HG03457 (cell line): ENCODE data around the gene C10orf71.

Source experiments
- ATAC-seq: cut with Tn5 transposase; IDR thresholded peaks from one replicate; pipeline ENCODE4 v1.9.1; 2021; ENCODE audit warnings: moderate number of reproducible peaks; ENCODE audit not compliant: unreplicated experiment

Gene C10orf71

DNA sequence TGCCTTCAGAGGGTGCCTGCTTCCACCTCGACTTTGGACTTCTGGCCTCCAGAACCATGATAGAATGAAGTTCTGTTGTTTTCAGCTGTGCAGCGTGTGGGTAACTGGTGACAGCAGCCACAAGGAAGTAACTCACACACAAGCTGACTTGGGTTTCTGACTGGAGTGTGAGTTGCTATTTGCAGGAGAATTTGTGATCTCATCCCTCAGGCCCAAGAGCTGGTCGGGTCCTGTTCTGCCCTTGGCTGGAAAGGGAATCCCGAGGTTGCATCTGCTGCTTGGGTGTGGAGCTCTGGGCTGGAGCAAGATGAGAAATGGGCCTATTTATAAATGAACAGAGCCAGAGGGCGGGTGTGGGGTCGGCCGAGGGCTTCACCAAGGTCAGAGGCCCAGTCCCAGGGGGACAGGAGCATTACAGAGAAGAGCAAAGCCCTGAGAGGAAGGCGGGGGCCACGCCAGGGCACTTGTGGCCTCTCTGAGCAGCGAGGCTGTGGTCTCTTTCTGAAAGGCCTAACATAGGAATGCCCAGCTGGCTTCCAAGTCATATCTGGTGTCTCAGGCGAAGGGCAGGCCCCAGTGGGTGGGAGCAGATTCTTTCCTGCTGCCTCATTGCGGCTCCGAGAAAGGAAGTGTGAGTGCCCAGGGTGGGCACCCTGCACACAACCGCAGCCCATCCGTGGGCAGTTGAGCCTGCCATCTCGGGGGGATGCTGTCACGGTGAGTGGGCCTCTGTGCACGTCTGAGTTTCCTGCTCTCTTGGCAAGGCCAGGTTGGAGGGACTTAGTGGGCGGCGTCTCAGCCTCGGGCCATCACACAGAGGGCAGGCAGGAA, 26.5 kb upstream of the C10orf71 start:
- ATAC-seq: no peak

DNA sequence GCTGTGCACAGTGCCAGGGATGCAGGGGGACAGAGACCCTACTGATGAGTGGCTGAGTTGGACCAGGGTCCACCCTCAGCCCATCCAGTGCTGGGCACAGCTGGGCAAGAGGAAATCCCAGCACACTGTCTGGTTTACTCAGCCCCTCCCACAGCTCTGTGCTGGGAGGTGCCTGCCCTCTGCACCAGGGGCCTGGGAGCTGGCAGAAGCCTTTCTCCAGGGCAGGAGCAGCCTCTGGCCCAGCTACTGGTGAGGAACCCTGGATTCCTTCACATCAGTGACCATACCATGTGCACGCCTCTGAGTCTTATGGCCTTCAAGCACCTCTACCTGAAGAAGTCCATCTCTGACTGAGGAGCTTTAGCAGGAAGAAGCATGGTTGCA, 25.9 kb upstream of the C10orf71 start:
- no peak for ATAC-seq

DNA sequence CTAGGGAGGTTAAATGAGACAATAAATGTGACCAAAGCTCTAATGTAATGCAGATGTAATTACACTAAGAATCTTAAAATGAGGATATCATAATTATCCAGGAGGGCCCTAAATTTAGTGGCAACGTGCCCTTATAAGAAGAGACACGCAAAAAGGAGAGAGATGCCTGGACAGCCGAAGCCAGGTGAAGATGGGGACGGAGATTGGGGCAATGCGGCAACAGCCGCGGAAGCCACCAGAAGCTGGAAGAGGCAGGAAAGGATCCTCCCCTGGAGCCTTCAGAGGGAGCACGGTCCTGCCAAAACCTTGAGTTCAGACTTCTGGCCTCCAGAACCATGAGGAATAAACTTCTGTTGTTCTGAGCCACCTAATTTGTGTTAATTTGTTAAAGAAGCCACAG, 25.3 kb upstream of the C10orf71 start:
- ATAC-seq: no peak

DNA sequence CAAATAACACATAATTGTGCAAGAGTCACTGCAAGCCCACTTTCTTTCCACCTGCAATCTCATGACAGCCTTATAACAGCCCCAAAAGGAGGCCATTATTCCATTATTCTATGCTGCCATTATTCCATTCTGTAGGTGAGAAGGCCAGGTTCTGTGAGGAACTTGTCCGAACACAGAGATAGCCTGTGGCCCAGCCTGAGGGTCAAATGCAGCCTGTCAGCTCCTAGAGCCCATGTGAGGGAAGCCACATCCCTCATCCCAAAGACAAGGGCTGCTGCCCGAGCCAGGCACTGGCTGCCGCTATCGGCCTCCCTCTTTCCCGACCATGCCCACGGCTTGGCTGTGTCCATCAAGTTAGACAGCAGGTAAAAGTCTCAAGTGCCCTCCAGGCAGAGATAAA, 24.1 kb upstream of the C10orf71 start:
- no peak for ATAC-seq

DNA sequence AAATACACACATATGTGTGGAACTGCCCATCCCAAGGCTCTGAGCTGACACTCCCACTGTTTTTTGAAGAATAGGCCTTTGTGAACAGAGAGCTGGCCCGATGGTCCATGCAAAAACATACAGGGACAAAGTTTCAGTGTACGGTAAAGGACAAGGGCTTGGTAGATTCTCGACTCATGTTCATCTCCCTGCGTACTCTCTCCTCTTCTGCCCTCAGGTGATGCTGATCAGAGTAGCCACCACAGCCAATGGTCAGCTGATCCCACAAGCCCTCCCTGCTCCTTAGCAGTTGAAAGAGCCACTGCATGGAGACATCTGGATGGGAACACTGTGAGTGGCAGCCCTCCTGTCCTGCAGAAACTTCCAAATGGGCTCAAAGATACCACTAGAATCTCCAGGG, 23.1 kb upstream of the C10orf71 start:
- ATAC-seq: no peak

DNA sequence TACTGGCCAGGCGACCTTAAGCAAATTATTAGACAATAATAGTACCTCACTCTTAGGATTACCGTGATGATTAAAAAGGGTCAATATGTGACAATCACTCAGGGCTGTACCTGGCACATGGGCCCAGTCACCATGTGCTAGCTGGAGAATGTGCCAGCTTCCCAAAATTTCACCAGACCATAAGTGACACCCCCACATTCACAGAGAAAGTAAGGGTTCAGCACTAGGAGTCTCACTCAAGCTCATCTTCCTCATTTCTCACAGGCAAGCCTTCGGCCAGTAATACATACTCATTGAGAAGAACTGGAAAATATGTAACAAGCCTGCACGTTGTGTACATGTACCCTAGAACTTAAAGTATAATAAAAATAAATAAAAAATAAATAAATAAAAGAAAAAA, 22.4 kb upstream of the C10orf71 start:
- ATAC-seq: no peak

DNA sequence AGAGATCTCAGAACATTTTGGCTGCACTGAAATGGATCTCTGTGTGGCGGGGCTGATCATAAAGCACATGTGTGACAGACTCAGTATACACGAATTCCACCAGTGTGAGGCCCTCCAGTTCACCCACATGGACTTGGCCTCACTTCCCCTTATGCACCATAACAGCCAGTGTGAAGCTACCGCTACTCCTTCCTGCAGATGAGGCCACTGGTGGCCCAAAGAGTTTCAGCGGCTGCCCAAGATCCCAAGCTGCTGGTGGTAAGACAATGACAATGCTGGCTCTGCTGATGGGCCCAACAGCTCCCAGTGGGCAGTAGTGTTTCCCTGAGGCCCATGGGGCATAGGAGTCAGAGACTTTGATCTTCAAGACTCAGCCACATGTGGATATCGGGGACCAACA, 21.0 kb upstream of the C10orf71 start:
- no peak for ATAC-seq

DNA sequence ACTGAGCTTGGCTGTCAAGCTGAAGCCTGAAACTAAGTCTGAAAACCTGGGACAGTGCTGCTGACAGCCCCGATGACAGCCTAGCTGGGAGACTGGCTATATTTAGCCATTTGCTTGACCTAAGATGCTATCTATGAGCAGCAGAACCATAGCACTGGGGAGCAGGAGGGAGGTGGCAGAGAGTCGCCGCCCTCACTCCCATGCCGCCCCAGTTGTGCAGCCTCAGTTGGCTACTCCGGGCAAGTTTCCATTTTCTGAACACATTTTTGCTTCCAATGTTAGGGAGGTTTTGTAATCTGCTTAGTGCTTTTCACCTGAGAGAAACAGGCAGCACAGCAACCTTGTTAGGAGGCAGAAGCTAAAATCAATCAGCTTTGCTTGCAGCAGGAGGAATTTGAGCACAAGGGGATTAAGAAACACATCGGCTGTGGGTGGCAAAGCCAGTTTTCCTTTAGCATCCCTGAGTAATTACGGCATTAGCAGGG, 20.4 kb upstream of the C10orf71 start:
- ATAC-seq: no peak

DNA sequence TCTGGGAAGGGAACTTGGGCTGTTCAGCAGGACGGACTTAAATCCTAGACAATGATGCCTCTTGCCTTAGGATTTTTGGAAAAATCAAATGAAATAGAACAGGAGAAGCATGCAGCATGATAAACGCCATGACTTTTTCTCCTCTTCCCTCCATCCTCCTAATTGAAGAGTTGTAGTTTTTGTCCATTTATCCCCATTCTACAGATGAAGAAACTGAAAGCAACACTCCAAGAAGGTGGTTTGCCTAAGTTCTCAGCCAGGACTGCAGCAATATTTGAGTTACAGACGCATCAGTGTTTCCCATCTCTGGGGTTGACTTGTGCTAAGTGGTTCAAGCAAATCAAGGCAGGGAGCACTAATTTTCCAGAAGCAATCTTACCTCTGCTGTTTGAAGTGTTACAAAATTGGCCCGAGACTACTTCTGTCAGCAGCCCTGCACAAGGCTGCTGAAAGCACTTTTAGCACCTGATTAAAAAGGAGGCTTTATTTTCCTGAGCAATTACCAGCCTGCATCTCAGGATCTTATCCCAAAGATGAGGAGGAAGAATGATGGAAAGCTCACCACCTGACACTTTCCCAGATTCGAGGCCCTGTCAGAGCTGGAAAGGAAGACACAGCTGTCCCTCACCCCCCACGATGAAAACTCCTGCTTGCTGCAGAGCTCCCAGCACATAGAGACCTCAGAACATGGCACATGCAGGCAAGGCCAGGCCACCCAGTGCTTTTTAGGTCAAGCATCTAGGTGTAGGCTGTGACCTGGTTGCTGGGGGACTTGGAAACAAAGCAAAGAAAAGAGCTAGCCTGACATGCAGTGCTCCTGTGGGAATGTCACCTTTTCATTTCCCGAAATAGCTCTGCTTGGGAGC, 19.7 kb upstream of the C10orf71 start:
- no peak for ATAC-seq

DNA sequence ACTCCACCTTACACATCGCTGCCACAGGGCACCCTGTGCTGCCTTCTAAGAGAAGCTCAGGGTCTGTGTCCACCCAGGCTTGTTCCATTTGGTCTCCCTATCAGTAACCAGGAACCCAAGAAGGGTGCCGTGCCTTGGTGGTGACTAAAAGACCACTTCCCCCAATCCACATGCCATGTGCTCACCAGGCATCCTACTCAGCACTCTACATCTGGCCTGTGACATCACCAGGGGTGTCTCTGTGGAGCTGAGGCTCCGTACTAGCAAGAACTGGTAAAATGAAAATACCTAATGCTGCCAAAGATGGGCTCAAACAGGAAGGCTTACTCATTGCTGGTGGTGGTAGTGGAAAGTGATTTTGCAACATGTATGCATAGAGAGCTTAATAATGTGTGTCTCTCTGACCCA, 19.0 kb upstream of the C10orf71 start:
- no peak for ATAC-seq

DNA sequence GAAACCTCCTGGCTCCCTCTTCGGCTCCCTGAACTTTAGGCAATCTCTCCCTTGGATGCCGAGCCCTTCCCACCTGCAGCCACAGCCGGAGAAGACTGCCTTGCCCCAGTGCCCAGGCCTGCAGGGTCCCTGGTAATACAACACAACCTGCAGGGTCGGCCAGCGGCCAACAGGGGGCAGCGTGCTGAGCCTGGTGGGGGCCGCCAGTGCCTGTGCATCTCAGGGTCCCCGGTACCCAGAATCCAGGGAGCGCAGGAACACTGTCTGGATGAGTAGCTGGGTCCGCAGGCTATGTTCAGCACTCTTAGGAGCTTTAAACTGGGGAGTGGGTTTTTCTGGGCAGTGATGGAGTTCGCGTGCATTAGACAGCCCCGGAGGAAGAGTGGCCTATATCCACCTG, 17.5 kb upstream of the C10orf71 start:
- ATAC-seq: no peak

DNA sequence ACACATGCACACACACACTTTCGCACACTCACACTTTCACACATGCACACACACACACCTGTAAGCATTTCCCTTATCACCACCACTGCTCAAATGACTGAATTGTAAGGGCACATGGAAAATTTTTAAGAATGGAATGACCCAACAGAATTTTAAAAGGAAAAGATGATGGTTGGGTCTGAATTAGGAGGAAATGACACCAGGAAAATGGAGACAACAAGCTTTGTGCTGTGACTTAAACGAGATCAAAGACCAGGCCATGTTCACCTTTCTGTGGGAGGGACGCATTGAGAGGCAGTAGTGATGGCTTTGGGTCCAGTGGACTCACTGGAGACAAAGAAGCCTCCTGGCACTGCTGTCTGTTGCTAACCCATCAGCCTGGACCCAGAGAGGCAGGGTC, 16.7 kb upstream of the C10orf71 start:
- no peak for ATAC-seq

DNA sequence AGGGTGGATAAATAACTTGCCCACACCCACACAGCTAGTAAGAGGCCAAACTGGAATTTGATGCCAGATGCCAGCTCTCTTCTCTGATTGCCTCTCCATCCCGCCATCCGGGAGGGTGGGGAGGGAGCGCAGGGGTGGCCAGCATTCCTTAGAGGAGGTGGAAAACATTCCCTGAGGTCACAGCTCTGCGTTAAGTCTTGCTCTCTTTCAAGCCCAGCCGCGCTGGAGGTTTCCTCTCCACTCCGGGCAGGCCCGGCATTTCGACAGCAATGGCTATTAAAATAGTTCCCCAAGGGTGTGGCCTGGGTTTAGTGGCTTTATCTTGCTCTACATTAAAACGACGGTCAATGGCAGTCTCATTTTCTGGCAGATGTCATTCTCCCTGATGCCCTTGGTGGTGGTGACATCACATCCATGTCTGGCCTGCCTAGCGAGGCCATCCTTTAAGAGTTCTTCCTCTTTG, 16.1 kb upstream of the C10orf71 start:
- ATAC-seq: no peak

DNA sequence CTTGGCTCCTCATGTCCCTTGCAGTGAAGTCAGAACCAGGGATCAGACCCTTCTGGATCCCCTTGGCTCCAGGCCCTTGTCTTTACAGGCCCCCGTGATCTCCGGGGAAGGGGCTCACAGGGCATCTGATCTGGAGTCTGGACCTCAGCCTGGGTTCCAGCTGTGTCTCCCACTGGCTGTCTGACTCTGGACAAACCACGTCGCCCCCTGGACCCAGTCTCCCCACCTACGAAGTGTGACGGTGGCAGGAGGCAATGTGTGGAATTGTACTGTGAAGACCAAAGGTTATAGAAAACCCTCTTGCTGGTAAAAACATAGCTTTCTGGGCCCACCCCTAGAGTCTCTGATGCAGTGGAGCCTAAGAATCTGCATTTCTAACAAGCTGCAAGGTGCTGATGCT, 15.5 kb upstream of the C10orf71 start:
- ATAC-seq: no peak

DNA sequence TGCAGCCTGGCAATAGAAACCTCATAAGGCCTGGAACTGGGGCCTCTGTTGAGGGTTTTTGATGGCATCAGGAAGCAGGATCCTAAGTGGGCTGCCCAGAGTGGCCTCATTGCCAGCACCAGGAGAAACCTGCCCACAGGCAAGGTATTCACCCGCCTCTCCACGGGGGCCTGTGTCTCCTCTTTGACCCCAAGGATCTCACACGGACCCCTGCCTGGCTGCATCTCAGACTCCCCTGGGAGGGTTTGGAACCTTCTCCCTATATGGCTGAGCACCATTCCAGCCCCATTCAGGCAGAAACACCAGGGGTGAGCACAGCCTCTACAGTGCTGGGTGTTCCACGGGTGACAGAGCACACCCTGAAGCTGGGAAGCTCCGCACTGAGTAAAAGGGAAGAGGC, 14.6 kb upstream of the C10orf71 start:
- no peak for ATAC-seq

DNA sequence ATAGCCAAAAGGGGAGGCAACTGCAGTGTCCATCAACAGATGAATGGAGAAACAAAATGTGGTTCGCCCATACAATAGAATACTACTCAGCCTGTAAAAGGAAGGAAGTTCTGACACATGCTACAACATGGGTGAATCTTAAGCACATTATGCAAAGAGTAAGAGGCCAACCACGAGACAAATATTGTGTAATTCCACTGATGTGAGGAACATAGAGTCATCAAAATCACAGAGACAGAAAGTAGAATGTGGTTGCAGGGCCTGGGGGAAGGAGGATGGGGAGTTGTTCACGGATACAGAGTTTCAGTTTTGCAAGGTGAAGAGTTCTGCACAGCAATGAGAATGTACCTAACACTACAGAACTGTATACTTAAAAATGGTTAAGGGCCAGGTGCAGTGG, 13.7 kb upstream of the C10orf71 start:
- no peak for ATAC-seq

DNA sequence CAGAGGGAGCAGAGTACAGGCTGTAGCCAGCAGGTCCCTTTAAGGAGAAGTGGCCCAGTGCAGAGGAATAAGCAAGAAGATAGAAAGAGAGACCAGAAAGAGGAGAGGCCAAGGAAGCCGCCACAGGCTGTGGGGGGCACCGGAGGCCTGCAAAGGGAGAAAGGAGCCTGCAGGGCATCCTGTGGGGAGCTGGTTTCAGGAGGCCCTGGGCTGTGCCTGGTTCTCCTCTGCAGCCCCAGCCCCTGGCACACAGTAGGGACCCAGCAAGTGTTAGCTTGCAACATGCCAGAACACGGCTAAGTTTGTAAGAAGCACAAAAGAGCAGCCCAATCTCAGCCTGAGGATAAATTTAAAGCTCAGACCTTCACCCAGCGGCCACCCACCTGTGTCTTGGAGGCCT, 12.3 kb upstream of the C10orf71 start:
- ATAC-seq: no peak

DNA sequence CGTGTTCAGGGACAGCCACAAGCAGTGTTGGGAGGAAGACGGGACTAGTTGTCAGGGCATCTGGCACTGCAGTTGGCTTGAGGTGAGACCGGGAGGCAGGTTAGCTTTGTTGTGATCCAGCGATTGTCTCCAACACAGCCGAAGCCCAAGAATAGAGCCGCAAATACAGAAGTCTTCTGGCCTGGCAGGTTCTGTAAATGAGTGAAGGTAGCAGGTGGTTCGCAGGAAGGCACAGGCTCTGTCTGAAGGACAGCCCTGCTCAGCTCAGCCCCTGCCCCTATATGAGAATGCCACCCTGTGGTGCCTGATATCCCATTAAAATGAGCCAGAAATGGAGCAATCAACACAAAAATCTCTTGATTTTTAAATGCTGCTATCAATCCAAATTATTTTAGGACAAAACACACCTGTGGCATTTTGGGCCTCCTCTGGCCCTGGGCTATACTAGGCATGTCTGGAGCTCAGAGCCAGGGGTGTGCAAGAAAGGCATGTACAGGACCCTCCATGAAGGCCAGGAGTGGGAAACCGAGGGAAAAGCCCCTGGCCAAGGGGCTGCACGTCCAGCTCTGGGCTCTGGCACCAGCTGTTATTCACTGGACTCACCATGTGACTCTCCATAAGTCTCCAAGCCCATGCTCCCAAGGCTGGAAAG, 11.2 kb upstream of the C10orf71 start:
- ATAC-seq: no peak

DNA sequence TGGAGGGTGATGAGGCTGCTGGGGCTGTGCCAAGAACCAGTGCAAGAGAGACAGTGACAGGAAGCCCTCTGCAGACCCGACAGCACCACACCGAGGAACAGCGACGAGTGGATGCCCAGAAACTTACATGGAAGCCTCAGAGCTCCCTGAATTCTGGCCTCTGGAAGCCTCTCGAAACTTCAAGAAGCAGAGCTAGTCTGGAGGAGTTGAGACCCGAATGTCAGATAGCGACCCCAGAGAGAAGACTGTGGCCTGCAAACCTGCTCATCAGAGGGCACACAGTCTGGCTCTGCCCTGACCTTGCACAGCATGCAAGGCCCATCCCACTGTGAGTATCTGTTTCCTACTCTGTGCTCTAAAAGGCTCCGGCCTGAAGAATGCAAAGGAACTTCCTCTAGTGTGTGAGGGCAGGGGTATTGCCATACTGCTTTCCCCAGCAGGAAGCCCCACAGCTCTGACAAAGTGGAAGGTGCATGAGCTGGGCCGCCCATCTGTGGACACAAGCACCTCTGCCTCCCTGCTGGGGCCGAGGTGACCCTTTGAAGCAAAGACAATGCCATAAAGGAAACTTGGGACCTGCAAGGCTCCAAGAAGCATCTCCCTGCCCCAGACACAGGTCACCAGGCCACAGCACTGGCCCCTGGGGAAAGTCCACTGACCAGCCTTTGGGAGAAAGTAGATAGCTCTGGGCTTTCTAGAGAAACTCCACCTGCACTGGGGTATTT, 10.5 kb upstream of the C10orf71 start:
- no peak for ATAC-seq

DNA sequence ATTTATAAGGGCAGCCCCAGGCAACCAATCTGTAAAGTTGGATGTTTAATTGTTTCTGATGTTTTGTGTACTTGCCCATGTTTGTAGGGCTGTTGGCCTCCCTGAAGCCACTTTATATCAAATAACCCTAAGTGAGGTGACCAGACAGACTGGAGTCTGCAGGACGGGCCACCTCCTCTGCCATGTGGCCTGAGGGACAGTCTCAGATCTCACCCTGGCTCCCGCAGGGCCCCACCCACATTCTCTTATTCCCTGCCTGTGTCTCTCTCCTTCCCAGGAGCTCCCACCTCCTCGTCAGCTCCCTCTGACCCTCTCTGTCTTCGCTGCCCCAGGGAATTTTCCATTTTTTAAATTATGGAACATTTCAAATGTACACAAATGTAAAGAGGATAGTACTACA, 9.5 kb upstream of the C10orf71 start:
- no peak for ATAC-seq

DNA sequence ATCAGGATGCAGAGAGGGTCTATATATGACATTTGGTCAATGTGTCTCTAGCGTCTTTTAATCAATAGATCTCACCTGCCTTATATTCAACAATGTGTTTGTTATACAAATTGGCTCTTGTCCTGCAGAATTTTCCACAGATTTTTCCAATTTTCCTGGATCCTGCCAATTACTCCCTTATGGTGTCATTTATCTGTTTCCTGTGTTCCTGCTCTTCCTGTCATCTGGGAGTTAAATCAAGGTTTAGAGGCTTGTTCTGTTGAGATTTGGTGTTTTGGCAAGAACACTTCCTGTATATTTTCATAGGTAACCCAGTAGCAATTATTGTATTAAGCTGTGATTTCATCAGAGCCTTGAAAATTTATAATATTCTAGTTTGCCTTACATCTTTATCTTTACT, 8.8 kb upstream of the C10orf71 start:
- ATAC-seq: no peak
